MCF 10A (cell line): ENCODE results near the gene HERPUD1. TPM values are rescaled to one million over a fixed set of nuclear protein-coding genes. Genes with fewer than 3 reads are reported as not detected.

Experiments
- BruUV-seq: library from RNA; stranded (reverse); fragments of 400-500 nt; replicated peaks from 2 replicates; lab custom pipeline; 2021; lab: Mats Ljungman, UMichigan
- CTCF ChIA-PET: fragments of 300-600 bp; sonication (Branson Sonifier 250); formaldehyde crosslinking; extraction: SDS; loops from one replicate; lab custom pipeline; 2021; ENCODE audit warnings: antibody characterized with exemption, inconsistent platforms; lab: Yijun Ruan, JAX
- POLR2A ChIA-PET: fragments of 300-600, 350-650 bp; sonication (Branson Sonifier 250); formaldehyde crosslinking; extraction: SDS; loops from one replicate; lab custom pipeline; 2020; ENCODE audit warnings: antibody characterized with exemption, inconsistent platforms; lab: Yijun Ruan, JAX
- DNase-seq: peaks from one replicate; pipeline ENCODE4 v3.0.0-alpha.2; 2018; ENCODE audit not compliant: unreplicated experiment
- H3K27ac Mint-ChIP-seq: one replicate; pipeline ENCODE4 v1.8.0; 2022; ENCODE audit warnings: mild to moderate bottlenecking, low read depth, mixed read lengths; ENCODE audit not compliant: unreplicated experiment
- H3K27me3 Mint-ChIP-seq: one replicate; pipeline ENCODE4 v1.8.0; 2022; ENCODE audit warnings: mixed read lengths; ENCODE audit not compliant: insufficient read depth, unreplicated experiment
- H3K36me3 Mint-ChIP-seq: one replicate; pipeline ENCODE4 v1.8.0; 2022; ENCODE audit warnings: mild to moderate bottlenecking, moderate library complexity, mixed read lengths; ENCODE audit not compliant: insufficient read depth, unreplicated experiment
- H3K4me1 Mint-ChIP-seq: one replicate; pipeline ENCODE4 v1.8.0; 2022; ENCODE audit warnings: mixed read lengths; ENCODE audit not compliant: insufficient read depth, unreplicated experiment
- H3K4me3 Mint-ChIP-seq: one replicate; pipeline ENCODE4 v1.8.0; 2022; ENCODE audit warnings: mild to moderate bottlenecking, moderate library complexity, mixed read lengths; ENCODE audit not compliant: unreplicated experiment
- H3K9me3 Mint-ChIP-seq: one replicate; pipeline ENCODE4 v1.8.0; 2022; ENCODE audit warnings: mixed read lengths; ENCODE audit not compliant: unreplicated experiment
- intact Hi-C: fragments of 100-400 bp; cut with micrococcal nuclease; formaldehyde crosslinking; loops from 2 replicates; pipeline ENCODE4 v1.14.1; 2022
- total RNA-seq: library from RNA; stranded (reverse); gene quantifications from 2 replicates; pipeline ENCODE4 v1.2.3, GENCODE V29; 2022
- TF ChIP-seq, protein P1 (sequence below): fragments of 200-600 bp; IDR thresholded peaks from one replicate; pipeline ENCODE4 v1.8.0; 2022; ENCODE audit warnings: antibody characterized with exemption, mild to moderate bottlenecking; ENCODE audit not compliant: unreplicated experiment

Gene HERPUD1
- total RNA-seq, 1 experiment from 2014 or later, result 201 TPM

DNA sequence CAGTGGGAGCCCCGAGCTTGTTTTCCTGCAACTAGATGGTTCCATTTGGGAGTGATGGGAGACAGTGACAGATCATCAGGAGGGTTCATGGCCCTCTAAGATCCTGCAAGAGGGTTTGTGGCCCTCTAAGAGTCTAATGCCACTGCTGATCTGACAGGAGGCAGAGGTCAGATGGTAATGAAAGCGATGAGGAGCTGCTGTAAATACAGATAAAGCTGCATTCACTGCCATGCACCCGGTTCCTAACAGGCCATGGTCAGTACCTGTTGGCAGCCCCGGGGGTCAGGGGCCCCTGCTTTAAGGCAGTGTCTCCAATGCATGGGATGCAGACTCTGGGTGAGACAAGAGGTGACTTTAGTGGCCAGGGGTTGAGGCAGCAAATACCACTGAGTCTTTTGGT lies 36.1 kb upstream of the HERPUD1 start:
- H3K4me1 Mint-ChIP-seq, result no peaks in the 10 kb centered on the region
- H3K27ac Mint-ChIP-seq, result no peak overlapping the region
- H3K36me3 Mint-ChIP-seq, result no peaks in the 10 kb centered on the region
- intact Hi-C loops, result no loop called here
- TF ChIP-seq, protein P1, sequence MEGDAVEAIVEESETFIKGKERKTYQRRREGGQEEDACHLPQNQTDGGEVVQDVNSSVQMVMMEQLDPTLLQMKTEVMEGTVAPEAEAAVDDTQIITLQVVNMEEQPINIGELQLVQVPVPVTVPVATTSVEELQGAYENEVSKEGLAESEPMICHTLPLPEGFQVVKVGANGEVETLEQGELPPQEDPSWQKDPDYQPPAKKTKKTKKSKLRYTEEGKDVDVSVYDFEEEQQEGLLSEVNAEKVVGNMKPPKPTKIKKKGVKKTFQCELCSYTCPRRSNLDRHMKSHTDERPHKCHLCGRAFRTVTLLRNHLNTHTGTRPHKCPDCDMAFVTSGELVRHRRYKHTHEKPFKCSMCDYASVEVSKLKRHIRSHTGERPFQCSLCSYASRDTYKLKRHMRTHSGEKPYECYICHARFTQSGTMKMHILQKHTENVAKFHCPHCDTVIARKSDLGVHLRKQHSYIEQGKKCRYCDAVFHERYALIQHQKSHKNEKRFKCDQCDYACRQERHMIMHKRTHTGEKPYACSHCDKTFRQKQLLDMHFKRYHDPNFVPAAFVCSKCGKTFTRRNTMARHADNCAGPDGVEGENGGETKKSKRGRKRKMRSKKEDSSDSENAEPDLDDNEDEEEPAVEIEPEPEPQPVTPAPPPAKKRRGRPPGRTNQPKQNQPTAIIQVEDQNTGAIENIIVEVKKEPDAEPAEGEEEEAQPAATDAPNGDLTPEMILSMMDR, result no peak
- no peak for DNase-seq
- BruUV-seq, result no TSS peak
- H3K9me3 Mint-ChIP-seq, result no peaks in the 10 kb centered on the region
- H3K27me3 Mint-ChIP-seq, result peaks cover 13% of the 10 kb centered on the region
- POLR2A ChIA-PET, result no interaction called here
- H3K4me3 Mint-ChIP-seq, result no peak overlapping the region
- CTCF ChIA-PET, result no interaction called here

DNA sequence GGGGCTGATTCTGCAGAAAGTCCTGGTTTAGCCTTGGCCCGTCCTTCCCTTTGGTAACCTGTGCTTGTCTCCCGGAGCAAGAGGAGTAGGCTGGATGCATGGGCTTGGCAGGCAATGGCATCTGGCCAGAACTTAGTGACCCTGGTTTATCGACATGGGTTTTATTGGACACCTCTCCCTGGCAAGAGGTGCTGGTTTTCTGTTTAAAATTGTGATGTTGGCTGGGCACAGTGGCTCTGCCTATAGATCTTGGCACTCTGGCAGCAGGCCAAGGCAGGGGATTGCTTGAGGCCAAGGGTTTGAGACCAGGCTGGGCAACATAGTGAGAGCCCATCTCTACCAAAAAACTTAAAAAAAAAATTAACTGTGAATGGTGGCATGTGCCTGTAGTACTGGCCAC lies 35.7 kb upstream of the HERPUD1 start:
- intact Hi-C loops, result no loop called here
- H3K27ac Mint-ChIP-seq, result no peak overlapping the region
- no peaks in the 10 kb centered on the region for H3K36me3 Mint-ChIP-seq
- BruUV-seq, result no TSS peak
- peaks cover 17% of the 10 kb centered on the region for H3K27me3 Mint-ChIP-seq
- TF ChIP-seq, protein P1, result no peak
- H3K4me3 Mint-ChIP-seq, result no peak overlapping the region
- POLR2A ChIA-PET, result no interaction called here
- H3K4me1 Mint-ChIP-seq, result no peaks in the 10 kb centered on the region
- no peaks in the 10 kb centered on the region for H3K9me3 Mint-ChIP-seq
- CTCF ChIA-PET, result no interaction called here
- DNase-seq, result no peak

DNA sequence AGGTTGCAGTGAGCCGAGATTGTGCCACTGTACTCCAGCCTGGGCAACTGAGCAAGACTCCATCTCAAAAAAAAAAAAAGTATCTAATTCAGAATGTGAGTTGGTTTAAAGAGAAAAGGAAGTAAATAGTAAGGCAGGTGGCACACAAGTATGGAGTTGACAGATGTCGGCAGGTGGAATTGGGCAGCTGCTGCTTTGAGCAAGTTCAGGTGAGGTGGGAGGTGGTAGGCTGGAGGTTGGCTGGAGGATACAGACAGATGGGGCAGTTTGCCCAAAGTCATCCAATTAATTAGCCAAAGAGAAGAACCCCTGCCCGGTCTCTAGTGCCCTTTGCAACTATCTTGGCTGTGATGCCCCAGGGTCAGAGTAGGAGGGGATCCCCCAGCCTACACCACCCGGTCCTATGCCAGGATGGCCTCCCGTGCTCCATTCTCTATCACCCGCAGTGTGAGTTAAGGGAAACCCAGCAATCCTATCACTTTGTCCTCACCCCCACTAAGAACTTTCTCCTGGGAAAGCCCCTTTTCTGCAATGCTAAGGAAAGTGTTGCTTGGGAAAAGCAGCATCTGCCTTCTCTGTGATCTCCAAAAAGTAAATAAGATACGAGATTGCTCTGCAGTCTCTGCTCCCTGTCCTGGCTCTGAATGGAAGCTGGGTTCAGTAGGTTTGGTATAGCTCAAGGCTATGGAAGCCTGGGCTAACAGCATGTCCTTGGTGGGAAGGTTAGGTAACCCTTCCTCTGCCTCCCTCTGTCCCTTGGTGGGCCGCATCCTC lies 34.7 kb upstream of the HERPUD1 start:
- intact Hi-C loops, result no loop called here
- POLR2A ChIA-PET, result interaction anchor here (1.0 kb wide), 1 partner anchor 34 kb away, joined by 3 read pairs; no protein-coding TSS in a partner anchor
- no peaks in the 10 kb centered on the region for H3K9me3 Mint-ChIP-seq
- CTCF ChIA-PET, result interaction anchor here (1.2 kb wide), 1 partner anchor 30 kb away, joined by 6 read pairs; no protein-coding TSS in a partner anchor
- TF ChIP-seq, protein P1, result no peak
- no peak overlapping the region for H3K4me3 Mint-ChIP-seq
- peaks cover 27% of the 10 kb centered on the region for H3K27me3 Mint-ChIP-seq
- H3K27ac Mint-ChIP-seq, result no peak overlapping the region
- no peaks in the 10 kb centered on the region for H3K36me3 Mint-ChIP-seq
- no peak for DNase-seq
- H3K4me1 Mint-ChIP-seq, result no peaks in the 10 kb centered on the region
- no TSS peak for BruUV-seq

DNA sequence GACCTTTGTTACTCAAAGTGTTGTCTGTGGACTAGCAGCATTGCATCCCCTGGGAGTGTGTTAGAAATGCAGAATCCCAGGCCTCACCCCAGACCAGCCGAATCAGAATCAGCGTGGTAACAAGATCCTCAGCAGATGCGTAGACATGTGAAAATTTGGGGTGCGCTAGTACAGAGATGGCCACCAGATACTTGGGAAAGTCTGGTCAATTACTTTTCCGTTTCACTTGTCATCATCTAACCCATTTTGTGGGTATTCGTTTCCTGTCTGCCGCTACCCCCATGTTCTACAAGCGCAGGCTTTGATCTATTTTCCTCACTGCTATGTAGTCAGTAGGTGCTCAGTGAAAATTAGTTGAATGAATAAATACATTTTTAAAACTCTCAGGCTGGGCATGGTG lies 33.1 kb upstream of the HERPUD1 start:
- DNase-seq, result no peak
- ChIA-PET POLR2A (no interaction called here), CTCF (no interaction called here)
- Mint-ChIP-seq H3K36me3 (no peaks in the 10 kb centered on the region), H3K4me3 (no peak overlapping the region), H3K27me3 (peaks cover 28% of the 10 kb centered on the region), H3K4me1 (no peaks in the 10 kb centered on the region), H3K9me3 (no peaks in the 10 kb centered on the region), H3K27ac (no peak overlapping the region)
- TF ChIP-seq, protein P1, result no peak
- intact Hi-C loops, result no loop called here
- BruUV-seq, result no TSS peak
